ENCODE data around the gene SRSF5. TPM values are rescaled to one million over a fixed set of nuclear protein-coding genes. Genes with fewer than 3 reads are reported as not detected.

Gene SRSF5
- total and polyA plus RNA-seq, 2 of the 13 experiments (the other 11 are each of a cell fraction or from before 2014, with no cell fraction given), result 189 to 277 TPM

GRCh38 chr14:69755296-69755695, 11.6 kb upstream of the SRSF5 start:
- H3K36me3 ChIP-seq (replicated peaks in 1 of 2; ENCODE audit: control insufficient read depth in 1 of 2, insufficient read depth in 2 of 2, low read length in 2 of 2), result no peaks in the 10 kb centered on the region
- no peak for FAIRE-seq
- CTCF ChIA-PET (ENCODE audit: low intra/inter-chr PET ratio, low total read pairs), result no interaction called here
- ATAC-seq, result no peak
- TF ChIP-seq FOXK1 (CRISPR knock-in tag; IDR thresholded peaks at IDR 0.05; ENCODE audit: borderline replicate concordance, low read depth) (0 out of 2 replicates have a peak, but pooled peaks have one; percentile 7), ZNF674 (CRISPR knock-in tag; IDR thresholded peaks at IDR 0.05; ENCODE audit: low read depth) (no peak), ZBTB20 (CRISPR knock-in tag; IDR thresholded peaks at IDR 0.05; ENCODE audit: borderline replicate concordance, low read depth) (no peak), TOE1 (CRISPR knock-in tag; IDR thresholded peaks at IDR 0.05) (no peak)
- no peak overlapping the region for H2AFZ ChIP-seq (ENCODE audit: low read length)
- DNase-seq (ENCODE audit: low spot score), result no peak
- no peak overlapping the region for H3K4me3 ChIP-seq (replicated peaks in 1 of 3; ENCODE audit: insufficient read depth in 1 of 3, low read depth in 2 of 3, low read length in 3 of 3)
- peak overlapping the region; percentile 43; the same call in 1 of the 2 replicates for H3K4me2 ChIP-seq (ENCODE audit: low read depth, low read length)
- POLR2A ChIA-PET, result interaction anchor here (3.7 kb wide), 1 partner anchor 11 kb away, joined by 15 read pairs; the partner anchor contains the start of gene SRSF5
- H3K79me2 ChIP-seq (ENCODE audit: insufficient read depth, low read length), result no peaks in the 10 kb centered on the region
- in situ Hi-C loops (cut with HindIII; ENCODE audit: extremely low pct_ligation_motif_present, low pct_unique_long_range_greater_than_20kb) (no loop called here), intact Hi-C loops (cut with micrococcal nuclease; ENCODE audit: unreplicated experiment) (no loop called here)
- no TSS peak for BruUV-seq (replicated peaks)
- no peak overlapping the region for H3K27ac ChIP-seq (ENCODE audit: extremely low read length, insufficient read depth, low read length)
- peaks cover 55% of the 10 kb centered on the region for H3K4me1 ChIP-seq (ENCODE audit: insufficient read depth, low read length)
- no peaks in the 10 kb centered on the region for H3K27me3 ChIP-seq (ENCODE audit: control insufficient read depth in 1 of 2, insufficient read depth in 2 of 2, low read length in 2 of 2)
- H3K9ac ChIP-seq (ENCODE audit: insufficient read depth, low read depth, low read length), result no peak overlapping the region
- H3K9me3 ChIP-seq (ENCODE audit: low read length), result no peaks in the 10 kb centered on the region
- H4K20me1 ChIP-seq (ENCODE audit: insufficient read depth, low read length), result no peaks in the 10 kb centered on the region

DNA sequence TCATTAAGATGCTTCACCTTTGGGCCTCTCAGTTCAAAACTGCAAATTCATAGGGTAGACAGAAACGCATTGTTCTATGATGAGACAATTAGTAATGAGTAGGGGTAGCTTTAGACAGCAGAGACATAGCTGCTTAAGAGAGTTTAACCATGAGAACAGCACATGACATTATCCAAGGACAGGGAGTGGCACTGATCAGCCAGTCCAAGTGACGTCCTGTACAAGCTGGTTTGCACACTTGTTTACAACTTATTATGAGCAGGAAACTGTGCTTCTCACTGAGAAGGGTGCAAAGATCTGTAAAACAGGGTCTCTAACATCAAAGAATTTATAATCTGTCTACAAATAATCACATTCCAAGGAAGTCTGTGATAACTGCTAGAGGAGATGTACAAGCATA, 11.2 kb upstream of the SRSF5 start:
- no peak overlapping the region for H3K4me3 ChIP-seq (replicated peaks in 1 of 3; ENCODE audit: insufficient read depth in 1 of 3, low read depth in 2 of 3, low read length in 3 of 3)
- POLR2A ChIA-PET, result interaction anchor here (3.7 kb wide), 1 partner anchor 11 kb away, joined by 15 read pairs; the partner anchor contains the start of gene SRSF5
- FAIRE-seq (no peak), ATAC-seq (peak; percentile 68), DNase-seq (ENCODE audit: low spot score) (peak; percentile 29)
- H3K36me3 ChIP-seq (replicated peaks in 1 of 2; ENCODE audit: control insufficient read depth in 1 of 2, insufficient read depth in 2 of 2, low read length in 2 of 2), result no peaks in the 10 kb centered on the region
- H2AFZ ChIP-seq (ENCODE audit: low read length), result no peak overlapping the region
- CTCF ChIA-PET (ENCODE audit: low intra/inter-chr PET ratio, low total read pairs), result no interaction called here
- peaks cover 50% of the 10 kb centered on the region for H3K4me1 ChIP-seq (ENCODE audit: insufficient read depth, low read length)
- 0% methylated on average over 2 of the region's 2 CpGs for WGBS (ENCODE audit: low lambda C conversion rate)
- no peaks in the 10 kb centered on the region for H4K20me1 ChIP-seq (ENCODE audit: insufficient read depth, low read length)
- no peaks in the 10 kb centered on the region for H3K79me2 ChIP-seq (ENCODE audit: insufficient read depth, low read length)
- peak overlapping the region; percentile 43; the same call in 1 of the 2 replicates for H3K4me2 ChIP-seq (ENCODE audit: low read depth, low read length)
- H3K9ac ChIP-seq (ENCODE audit: insufficient read depth, low read depth, low read length), result no peak overlapping the region
- in situ Hi-C loops (cut with HindIII; ENCODE audit: extremely low pct_ligation_motif_present, low pct_unique_long_range_greater_than_20kb) (no loop called here), intact Hi-C loops (cut with micrococcal nuclease; ENCODE audit: unreplicated experiment) (no loop called here)
- BruUV-seq (replicated peaks), result no TSS peak
- H3K9me3 ChIP-seq (ENCODE audit: low read length), result no peaks in the 10 kb centered on the region
- H3K27ac ChIP-seq (ENCODE audit: extremely low read length, insufficient read depth, low read length), result no peak overlapping the region
- no peaks in the 10 kb centered on the region; a peak in 1 of 5 replicates for H3K27me3 ChIP-seq (ENCODE audit: control insufficient read depth in 1 of 2, insufficient read depth in 2 of 2, low read length in 2 of 2)
- TF ChIP-seq MIXL1 (CRISPR knock-in tag; IDR thresholded peaks at IDR 0.05) (peak; percentile 22; the same call in 1 of the 2 replicates), FOXM1 (CRISPR knock-in tag; IDR thresholded peaks at IDR 0.05) (no peak), ZNF292 (CRISPR knock-in tag; IDR thresholded peaks at IDR 0.05; ENCODE audit: borderline replicate concordance, low read depth) (peak; percentile 28; the same call in 1 of the 2 replicates), HNF4A (CRISPR knock-in tag; IDR thresholded peaks at IDR 0.05) (no peak), EP300 (IDR thresholded peaks at IDR 0.05; ENCODE audit: low read depth in 2 of 2, low read length in 2 of 2) (peak in 1 of 2 experiments; percentile 24; a peak in 1 of 4 replicates), EP300 (CRISPR knock-in tag; IDR thresholded peaks at IDR 0.05; ENCODE audit: borderline replicate concordance) (no peak), SOX6 (IDR thresholded peaks at IDR 0.05) (no peak), SOX6 (CRISPR knock-in tag; IDR thresholded peaks at IDR 0.05) (peak; percentile 55; the same call in 1 of the 2 replicates), ZFP36L2 (CRISPR knock-in tag; IDR thresholded peaks at IDR 0.05) (no peak), SAP130 (CRISPR knock-in tag; IDR thresholded peaks at IDR 0.05; ENCODE audit: low read depth) (peak; percentile 25; the same call in 1 of the 2 replicates), ZNF775 (CRISPR knock-in tag; IDR thresholded peaks at IDR 0.05; ENCODE audit: borderline replicate concordance) (no peak), ESRRA (CRISPR knock-in tag; IDR thresholded peaks at IDR 0.05; ENCODE audit: low read depth) (0 out of 2 replicates have a peak, but pooled peaks have one; percentile 38), PLSCR1 (CRISPR knock-in tag; IDR thresholded peaks at IDR 0.05; ENCODE audit: borderline replicate concordance) (no peak)

All from HepG2 (cell line).